GM18508 (cell line): ENCODE data around the gene ZNF335.
"Not testable (repeated sequence)": the region's sequence is repeated elsewhere in the genome, so short reads cannot be mapped to it uniquely, and the experiment has no call there.

Source experiments
- ATAC-seq: cut with Tn5 transposase; IDR thresholded peaks from one replicate; pipeline ENCODE4 v1.9.1; 2021; ENCODE audit warnings: moderate number of reproducible peaks; ENCODE audit not compliant: insufficient read depth, unreplicated experiment

Gene ZNF335

DNA sequence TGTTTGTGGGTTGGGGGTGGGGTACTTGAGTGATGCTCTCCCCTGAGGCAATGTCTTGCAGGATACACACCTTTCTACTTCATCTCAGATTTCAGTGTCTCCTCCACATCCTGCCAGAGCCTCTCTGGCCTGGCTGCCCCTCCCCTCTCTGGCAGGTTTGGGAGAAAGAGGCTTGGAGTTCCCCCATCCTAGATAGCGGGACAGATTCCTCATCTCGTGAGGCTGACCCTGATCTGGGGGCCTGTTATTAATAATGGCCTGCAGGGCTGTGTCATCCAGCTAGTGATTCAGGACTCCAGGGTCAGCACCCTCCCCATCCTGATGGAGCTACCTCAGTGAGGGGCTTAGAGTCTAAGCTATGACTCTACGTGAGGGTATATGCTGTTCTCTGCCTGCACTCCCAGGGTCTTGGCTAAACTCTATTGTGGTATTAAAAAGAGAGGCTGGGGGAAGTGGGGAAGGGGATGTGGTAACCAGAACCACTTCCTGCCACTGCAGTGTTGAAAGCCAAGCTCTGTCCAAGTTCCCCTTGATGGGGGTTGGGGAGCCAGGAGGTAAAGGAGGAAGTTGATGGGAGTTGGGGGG is 33.0 kb upstream of the ZNF335 start:
- ATAC-seq: no peak

DNA sequence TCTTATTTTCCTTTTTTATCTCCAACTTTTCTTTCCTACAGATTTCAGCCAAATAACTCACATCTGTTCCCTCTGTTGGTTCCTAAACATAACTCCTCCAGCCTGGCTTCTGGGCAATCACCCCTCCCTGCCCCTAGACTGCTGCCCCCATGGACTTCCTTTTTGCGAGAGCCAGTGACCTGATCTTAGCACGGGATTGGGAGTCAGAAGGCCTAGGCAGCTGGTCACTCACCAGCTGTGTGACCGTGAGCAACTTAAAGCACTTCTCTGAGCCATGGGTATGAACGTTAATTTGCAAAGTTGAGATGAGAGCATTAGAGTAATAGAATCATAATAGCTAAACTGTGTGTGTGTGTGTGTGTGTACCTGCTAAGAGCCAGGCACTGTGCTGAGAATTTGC is 32.2 kb upstream of the ZNF335 start:
- no peak for ATAC-seq

- no peak for ATAC-seq
Observed at GRCh38 chr20:46002008-46002407, 30.0 kb upstream of the ZNF335 start.

DNA sequence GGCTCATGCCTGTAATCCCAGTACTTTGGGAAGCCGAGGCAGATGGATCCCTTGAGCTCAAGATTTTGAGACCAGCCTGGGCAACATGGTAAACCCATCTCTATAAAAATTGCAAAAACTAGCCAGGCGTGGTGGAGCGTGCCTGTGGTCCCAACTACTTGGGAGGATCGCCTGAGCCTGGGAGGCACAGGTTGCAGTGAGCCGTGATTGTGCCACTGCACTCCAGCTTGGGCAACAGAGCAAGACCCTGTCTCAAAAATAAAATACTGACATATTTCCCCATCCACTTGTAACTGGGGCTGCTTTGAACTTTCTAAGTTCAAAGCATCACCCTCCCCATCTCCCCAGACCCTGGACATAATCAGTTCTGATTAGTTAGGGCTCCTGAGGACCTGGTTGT is 29.5 kb upstream of the ZNF335 start:
- ATAC-seq: no peak

GRCh38 chr20:46000262-46000996 is 28.4 kb upstream of the ZNF335 start:
- no peak for ATAC-seq

- no peak for ATAC-seq
Observed at GRCh38 chr20:45999557-46000261, 27.7 kb upstream of the ZNF335 start.

- no peak for ATAC-seq
Observed at GRCh38 chr20:45998761-45999160, 26.8 kb upstream of the ZNF335 start.

DNA sequence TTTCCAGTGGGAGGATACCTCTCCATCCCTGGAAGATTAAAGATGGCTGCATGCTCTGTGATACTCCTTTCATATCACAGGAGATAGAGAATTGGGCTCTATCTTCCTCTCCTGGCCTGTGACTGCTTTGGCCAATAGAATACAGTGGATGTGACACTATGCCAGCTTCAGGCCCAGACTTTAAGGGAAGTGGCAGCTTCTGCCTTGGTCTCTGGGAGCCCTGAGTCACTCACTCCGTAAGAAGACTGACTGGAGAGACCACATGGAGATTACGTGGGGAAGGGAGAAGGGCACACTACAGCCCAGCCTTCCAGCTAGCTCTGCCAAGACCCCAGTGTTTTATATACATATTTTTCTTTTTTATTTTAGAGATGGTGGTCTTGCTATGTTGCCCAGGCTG is 26.3 kb upstream of the ZNF335 start:
- no peak for ATAC-seq

- no peak for ATAC-seq
Observed at GRCh38 chr20:45997187-45997586, 25.2 kb upstream of the ZNF335 start.

- ATAC-seq: not testable (repeated sequence)
Observed at GRCh38 chr20:45995495-45996097, 23.6 kb upstream of the ZNF335 start.

GRCh38 chr20:45994761-45995493 is 22.9 kb upstream of the ZNF335 start:
- no peak for ATAC-seq

DNA sequence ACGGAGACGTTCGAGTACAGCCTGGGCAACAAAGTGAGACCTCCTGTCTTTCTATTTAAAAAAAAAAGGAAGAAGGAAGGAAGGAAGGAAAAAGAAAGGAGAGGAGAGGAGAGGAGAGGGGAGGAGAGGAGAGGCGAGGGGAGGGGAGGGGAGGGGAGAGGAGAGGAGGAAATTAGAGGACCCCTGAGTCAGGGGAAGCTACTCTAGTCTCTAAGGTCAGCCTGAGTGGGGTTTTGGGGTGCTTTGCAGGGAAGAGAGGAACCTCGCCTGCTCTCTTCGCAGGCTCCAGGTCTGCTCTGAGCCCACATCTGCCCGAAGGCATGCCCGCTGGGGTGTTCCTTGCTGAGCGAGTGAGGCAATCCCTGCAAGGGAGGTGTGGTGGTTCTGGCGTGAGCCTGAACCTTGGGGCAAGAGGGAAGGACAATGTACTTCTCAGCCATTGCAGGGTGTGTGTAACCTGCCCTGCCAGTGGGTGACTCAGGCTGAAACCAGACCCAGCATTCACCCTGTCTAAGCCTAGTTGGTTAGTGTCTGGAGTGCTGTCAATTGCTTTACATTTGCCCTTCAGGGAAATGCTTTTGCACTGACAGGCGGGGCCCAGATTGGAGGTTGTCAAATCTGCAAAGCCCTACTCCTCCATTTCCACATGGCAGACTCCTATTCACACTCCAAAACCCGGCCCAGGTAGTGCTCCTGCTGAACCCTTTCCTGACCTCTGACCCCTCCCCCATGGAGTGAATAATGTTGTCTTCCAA is 21.4 kb upstream of the ZNF335 start:
- no peak for ATAC-seq

DNA sequence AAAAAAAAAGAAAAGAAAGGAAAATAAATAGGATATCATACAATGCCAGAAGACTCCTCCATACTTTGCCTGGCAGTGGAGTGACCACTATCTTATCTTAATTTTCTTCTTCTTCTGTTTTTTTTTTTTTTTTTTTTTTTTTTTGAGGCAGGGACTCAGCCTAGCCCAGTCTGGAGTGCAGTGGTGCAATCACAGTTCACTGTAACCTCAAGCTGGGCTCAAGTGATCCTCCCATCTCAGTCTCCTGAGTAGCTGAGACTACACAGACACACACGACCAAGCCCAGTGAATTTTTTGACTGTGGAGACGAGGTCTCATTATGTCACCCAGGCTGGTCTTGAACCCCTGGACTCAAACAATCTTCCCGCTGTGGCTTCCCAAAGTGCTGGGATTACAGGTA is 19.6 kb upstream of the ZNF335 start:
- no peak for ATAC-seq

- not testable (repeated sequence) for ATAC-seq
Observed at GRCh38 chr20:45988830-45989229, 16.8 kb upstream of the ZNF335 start.

GRCh38 chr20:45987108-45987780 is 15.2 kb upstream of the ZNF335 start:
- no peak for ATAC-seq

DNA sequence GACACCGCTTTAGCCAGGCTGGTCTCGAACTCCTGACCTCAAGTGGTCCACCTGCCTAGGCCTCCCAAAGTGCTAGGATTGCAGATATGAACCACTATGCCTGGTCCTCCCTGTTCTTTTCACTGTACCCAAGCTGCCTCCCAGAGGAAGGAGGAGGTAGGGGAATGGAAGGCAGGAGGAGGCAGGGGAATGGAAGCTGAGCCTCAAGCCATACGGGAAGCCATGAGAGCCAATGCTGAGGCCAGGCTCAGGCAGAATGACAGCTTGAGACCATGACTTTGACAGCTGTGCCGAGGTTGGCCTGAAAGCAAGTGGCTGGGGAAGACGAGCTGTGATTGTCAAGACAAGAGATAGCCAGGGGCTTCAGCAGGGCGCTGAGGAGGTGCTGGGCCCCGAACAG is 13.6 kb upstream of the ZNF335 start:
- no peak for ATAC-seq

DNA sequence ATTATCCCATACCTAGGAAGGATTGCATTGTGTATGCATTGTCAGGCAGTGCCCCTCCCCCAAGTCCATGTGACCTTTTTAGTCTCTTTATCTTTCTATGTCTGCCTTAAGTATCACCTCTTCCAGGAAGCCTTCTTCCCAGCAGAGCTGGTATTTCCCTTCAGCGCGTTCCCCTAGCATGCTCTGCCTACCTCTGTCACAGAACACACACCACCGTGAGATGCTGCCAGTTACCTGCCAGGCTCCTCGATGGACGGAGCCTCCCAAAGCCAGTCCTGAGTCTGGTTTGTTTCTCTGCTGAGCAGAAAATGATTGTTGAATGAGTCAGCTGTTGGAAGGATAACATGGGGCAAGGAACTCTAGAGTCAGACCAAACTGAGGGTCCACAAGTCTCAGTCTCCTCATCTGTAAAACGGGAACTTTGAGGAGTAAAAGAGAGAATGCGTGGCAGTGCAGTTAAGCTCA is 11.3 kb upstream of the ZNF335 start:
- ATAC-seq: no peak

GRCh38 chr20:45981261-45981660 is 9.3 kb upstream of the ZNF335 start:
- no peak for ATAC-seq

- ATAC-seq: no peak
Observed at GRCh38 chr20:45976086-45976485, 4.1 kb upstream of the ZNF335 start.
